HFFc6 (cell line): ENCODE data around the gene LIME1. TPM values are rescaled to one million over a fixed set of nuclear protein-coding genes. Genes with fewer than 3 reads are reported as not detected.

Experiments
- DNase-seq: peaks from one replicate; pipeline ENCODE4 v3.0.0-alpha.2; 2018
- H3K27ac Mint-ChIP-seq: 2 replicates; pipeline ENCODE4 v1.8.0; 2020; ENCODE audit warnings: mild to moderate bottlenecking, mixed read lengths
- H3K27me3 Mint-ChIP-seq: 2 replicates; pipeline ENCODE4 v1.8.0; 2021; ENCODE audit warnings: mild to moderate bottlenecking, moderate library complexity, mixed read lengths; ENCODE audit not compliant: insufficient read depth
- H3K36me3 Mint-ChIP-seq: 2 replicates; pipeline ENCODE4 v1.8.0; 2021; ENCODE audit warnings: low read depth, mixed read lengths
- H3K4me1 Mint-ChIP-seq: 2 replicates; pipeline ENCODE4 v1.8.0; 2020; ENCODE audit warnings: low read depth, mixed read lengths
- H3K4me3 Mint-ChIP-seq: 2 replicates; pipeline ENCODE4 v1.8.0; 2020; ENCODE audit warnings: mild to moderate bottlenecking, moderate library complexity, mixed read lengths
- H3K9me3 Mint-ChIP-seq: 2 replicates; pipeline ENCODE4 v1.8.0; 2020; ENCODE audit warnings: mild to moderate bottlenecking, mixed read lengths
- total RNA-seq, 6 experiments: library from RNA; stranded (reverse); fragmentation: NEBNext Ultra II Directional; extraction: Animal tissue kit (Norgen Biotek cat#: 25700); gene quantifications; 2 replicates in 1 of 6; 3 replicates in 5 of 6; pipeline ENCODE4 v1.2.3, GENCODE V29; 2021
- TF ChIP-seq, protein P1 (sequence below): fragments of 200-600 bp; sonication (generic); IDR thresholded peaks from 2 replicates; pipeline ENCODE4 v1.5.0; 2021; ENCODE audit warnings: antibody characterized with exemption, mild to moderate bottlenecking

The LIME1 gene
- total RNA-seq, 6 experiments from 2014 or later: 3.4 to 6.1 (median 4.6) TPM

DNA sequence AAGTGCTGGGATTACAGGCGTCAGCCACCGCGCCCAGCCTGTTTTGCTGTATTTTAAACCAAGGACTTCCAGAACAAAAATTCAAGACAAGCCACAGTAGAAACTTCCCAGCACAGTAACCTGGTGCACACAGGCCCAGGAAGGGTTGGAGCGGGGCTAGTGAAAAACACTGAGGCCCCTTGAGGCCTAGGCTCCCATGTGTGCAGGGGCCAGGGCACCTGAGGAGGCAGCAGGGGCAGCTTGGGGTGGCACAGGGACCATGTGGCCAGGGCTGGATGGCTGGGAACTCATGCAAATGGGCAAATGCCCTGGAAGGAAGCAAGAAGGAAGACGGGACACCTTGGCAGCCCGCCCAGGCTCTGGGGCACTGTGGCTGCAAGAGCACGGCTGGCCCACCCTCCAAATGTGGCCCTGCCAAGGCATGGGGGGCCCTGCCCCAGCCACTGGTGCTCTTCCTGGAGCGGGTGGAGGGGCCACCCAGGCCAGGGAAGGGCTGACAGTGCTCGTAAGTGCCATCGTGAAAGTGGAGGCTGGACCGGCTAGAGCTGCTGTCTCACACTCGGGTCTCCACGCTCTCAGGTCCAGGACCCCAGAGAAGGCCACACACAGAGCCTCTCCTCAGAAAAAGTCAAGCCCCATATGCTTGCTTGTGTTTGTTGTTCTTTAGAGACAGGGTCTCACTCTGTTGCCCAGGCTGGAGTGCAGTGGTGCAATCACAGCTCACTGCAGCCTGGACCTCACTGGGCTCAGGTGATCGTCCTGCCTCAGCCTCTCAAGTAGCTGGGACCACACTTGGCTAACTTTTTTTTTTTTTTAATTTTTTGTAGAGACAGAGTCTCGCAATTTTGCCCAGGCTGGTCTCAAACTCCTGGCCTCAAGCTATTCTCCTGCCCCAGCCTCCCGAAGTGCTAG lies 13.4 kb downstream of the LIME1 start:
- Mint-ChIP-seq H3K4me1 (no peaks in the 10 kb centered on the region), H3K27ac (no peak overlapping the region), H3K4me3 (no peak overlapping the region), H3K27me3 (peaks cover 2% of the 10 kb centered on the region), H3K36me3 (no peaks in the 10 kb centered on the region), H3K9me3 (no peaks in the 10 kb centered on the region)
- TF ChIP-seq, protein P1, sequence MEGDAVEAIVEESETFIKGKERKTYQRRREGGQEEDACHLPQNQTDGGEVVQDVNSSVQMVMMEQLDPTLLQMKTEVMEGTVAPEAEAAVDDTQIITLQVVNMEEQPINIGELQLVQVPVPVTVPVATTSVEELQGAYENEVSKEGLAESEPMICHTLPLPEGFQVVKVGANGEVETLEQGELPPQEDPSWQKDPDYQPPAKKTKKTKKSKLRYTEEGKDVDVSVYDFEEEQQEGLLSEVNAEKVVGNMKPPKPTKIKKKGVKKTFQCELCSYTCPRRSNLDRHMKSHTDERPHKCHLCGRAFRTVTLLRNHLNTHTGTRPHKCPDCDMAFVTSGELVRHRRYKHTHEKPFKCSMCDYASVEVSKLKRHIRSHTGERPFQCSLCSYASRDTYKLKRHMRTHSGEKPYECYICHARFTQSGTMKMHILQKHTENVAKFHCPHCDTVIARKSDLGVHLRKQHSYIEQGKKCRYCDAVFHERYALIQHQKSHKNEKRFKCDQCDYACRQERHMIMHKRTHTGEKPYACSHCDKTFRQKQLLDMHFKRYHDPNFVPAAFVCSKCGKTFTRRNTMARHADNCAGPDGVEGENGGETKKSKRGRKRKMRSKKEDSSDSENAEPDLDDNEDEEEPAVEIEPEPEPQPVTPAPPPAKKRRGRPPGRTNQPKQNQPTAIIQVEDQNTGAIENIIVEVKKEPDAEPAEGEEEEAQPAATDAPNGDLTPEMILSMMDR: no peak
- DNase-seq: no peak

DNA sequence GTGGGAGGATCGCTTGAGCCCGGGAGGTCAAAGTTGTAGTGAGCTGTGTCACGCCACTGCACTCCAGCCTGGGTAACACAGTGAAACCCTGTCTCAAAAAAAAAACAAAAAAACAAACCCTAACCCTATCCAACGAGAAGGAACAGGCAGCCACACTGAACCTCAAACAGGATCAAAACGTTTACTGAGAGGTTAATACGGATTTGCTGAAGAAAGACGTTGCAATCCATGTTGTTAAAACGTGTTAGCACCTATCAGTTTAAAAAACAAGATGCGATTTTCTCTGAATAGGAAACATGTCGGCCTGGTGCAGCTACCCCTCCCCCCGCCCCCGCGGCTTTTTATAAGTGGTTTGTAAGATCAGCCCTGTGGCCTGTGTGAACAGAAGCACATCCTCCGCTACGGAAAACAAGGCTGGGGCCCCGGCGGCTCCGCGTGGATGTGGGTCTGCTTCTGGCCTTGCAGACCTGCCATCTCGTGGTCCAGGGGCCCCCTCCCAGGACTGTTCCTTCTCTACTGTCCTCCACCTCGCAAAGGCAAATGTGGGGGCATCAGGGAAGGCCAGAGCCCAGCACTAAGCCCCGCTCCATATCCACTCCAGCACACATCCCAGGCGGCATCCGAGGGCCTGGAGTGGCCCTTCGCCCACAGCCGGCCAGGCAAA lies 14.5 kb downstream of the LIME1 start:
- no peaks in the 10 kb centered on the region for H3K4me1 Mint-ChIP-seq
- DNase-seq: no peak

DNA sequence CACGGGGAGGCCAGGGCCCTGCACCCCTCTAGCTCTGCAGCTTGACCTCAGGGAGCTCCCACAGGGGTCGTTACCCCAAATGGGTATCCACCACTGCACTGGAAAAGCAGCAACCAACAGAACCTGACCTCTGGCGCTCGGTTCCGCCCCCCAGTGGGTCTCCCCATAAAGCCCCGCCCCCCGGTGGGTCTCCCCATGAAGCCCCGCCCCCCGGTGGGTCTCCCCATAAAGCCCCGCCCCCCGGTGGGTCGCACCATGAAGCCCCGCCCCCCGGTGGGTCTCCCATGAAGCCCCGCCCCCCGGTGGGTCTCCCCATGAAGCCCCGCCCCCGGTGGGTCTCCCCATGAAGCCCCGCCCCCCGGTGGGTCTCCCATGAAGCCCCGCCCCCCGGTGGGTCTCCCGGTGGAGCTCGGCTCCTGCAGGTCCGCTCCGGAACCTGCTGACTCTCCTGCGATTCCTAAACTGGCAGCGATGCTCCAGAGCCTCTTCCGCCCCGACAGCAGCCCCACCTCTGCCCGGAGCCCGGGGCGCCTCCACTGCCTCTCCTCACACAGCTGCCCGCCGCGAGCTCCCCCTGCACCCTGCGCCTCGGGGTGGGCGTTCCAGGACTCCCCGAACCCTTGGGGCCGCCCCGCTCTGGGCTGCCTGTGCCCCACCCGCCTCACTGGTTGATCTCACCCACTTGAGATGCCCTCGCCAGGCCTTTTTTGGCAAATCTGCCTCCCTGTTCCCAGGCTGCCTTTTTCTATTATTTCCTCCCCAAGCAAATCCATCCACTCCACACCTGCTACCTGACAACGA lies 15.2 kb downstream of the LIME1 start:
- H3K4me3 Mint-ChIP-seq: no peak overlapping the region
- H3K36me3 Mint-ChIP-seq: no peaks in the 10 kb centered on the region
- H3K9me3 Mint-ChIP-seq: no peaks in the 10 kb centered on the region
- H3K4me1 Mint-ChIP-seq: no peaks in the 10 kb centered on the region
- TF ChIP-seq, protein P1: no peak
- DNase-seq: no peak
- H3K27me3 Mint-ChIP-seq: peaks cover 11% of the 10 kb centered on the region
- no peak overlapping the region for H3K27ac Mint-ChIP-seq

More for the DNA sequence above, 14.5 kb downstream of the LIME1 start:
- H3K9me3 Mint-ChIP-seq: no peaks in the 10 kb centered on the region
- TF ChIP-seq, protein P1: no peak
- H3K36me3 Mint-ChIP-seq: no peaks in the 10 kb centered on the region
- H3K27ac Mint-ChIP-seq: no peak overlapping the region
- no peak overlapping the region for H3K4me3 Mint-ChIP-seq
- peaks cover 5% of the 10 kb centered on the region for H3K27me3 Mint-ChIP-seq

DNA sequence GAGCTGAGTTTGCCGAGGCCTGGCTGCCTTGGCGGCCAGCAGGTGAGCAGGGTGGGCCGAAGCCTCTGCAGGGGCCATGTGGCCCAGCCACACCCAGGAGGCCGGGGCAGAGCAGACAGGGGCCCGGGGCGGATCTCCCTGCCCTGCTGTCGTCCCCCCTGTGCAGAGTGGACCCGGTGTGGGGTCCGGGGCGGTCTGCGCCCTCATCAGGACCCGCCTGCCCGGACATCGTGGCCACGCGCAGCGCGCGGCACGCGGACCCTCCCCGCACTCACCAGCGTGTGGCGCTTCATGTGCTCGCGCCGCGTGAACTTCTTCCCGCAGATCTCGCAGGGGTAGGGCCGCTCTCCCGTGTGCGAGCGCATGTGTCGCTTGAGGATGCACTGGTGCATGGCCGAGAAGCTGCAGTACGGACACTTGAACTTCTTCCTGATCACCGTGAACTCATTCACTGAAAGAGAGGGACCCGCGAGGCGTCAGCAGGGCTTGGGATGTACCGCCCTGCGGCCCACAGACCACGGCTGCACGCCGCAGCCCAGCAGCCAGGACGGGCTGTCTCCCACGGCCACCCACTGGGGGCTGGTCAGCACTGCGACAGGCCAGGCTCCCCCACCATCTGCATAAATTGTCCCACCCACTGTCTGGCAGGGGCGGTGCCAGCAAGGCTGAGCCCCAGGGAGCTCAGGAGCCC lies 16.1 kb downstream of the LIME1 start:
- no peaks in the 10 kb centered on the region for H3K4me1 Mint-ChIP-seq
- TF ChIP-seq, protein P1: no peak
- no peak overlapping the region for H3K27ac Mint-ChIP-seq
- no peak overlapping the region for H3K4me3 Mint-ChIP-seq
- H3K36me3 Mint-ChIP-seq: no peaks in the 10 kb centered on the region
- peaks cover 11% of the 10 kb centered on the region for H3K27me3 Mint-ChIP-seq
- DNase-seq: no peak
- H3K9me3 Mint-ChIP-seq: no peaks in the 10 kb centered on the region

DNA sequence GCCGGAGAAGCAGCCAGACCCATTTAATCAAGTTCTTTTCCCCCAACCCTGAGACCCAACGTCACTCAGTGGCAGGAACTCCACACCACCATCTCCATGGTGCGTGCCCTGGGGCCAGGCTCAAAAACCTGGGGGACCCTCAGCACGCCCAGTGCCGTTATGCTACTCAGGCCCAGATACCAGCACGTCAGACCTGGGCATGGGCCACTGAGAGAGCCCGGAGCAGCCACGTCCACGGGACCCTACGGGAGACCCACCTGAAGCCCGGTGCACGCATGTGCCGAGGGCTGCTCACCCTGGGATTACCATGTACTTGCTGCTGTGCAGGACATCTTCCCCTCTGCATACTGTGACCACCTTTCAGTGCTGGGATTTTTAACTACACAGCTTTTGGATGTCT lies 16.9 kb downstream of the LIME1 start:
- no peak for DNase-seq
- TF ChIP-seq, protein P1: no peak
- H3K4me3 Mint-ChIP-seq: no peak overlapping the region
- H3K36me3 Mint-ChIP-seq: no peaks in the 10 kb centered on the region
- no peak overlapping the region for H3K27ac Mint-ChIP-seq
- no peaks in the 10 kb centered on the region for H3K4me1 Mint-ChIP-seq
- H3K9me3 Mint-ChIP-seq: no peaks in the 10 kb centered on the region
- peaks cover 15% of the 10 kb centered on the region for H3K27me3 Mint-ChIP-seq
